ENCODE results near the gene HSPD1. TPM values are rescaled to one million over a fixed set of nuclear protein-coding genes. Genes with fewer than 3 reads are reported as not detected.

HSPD1 gene
- total and polyA plus RNA-seq, 2 of the 13 experiments (the other 11 are each of a cell fraction or from before 2014, with no cell fraction given): 685 to 2,610 TPM

DNA sequence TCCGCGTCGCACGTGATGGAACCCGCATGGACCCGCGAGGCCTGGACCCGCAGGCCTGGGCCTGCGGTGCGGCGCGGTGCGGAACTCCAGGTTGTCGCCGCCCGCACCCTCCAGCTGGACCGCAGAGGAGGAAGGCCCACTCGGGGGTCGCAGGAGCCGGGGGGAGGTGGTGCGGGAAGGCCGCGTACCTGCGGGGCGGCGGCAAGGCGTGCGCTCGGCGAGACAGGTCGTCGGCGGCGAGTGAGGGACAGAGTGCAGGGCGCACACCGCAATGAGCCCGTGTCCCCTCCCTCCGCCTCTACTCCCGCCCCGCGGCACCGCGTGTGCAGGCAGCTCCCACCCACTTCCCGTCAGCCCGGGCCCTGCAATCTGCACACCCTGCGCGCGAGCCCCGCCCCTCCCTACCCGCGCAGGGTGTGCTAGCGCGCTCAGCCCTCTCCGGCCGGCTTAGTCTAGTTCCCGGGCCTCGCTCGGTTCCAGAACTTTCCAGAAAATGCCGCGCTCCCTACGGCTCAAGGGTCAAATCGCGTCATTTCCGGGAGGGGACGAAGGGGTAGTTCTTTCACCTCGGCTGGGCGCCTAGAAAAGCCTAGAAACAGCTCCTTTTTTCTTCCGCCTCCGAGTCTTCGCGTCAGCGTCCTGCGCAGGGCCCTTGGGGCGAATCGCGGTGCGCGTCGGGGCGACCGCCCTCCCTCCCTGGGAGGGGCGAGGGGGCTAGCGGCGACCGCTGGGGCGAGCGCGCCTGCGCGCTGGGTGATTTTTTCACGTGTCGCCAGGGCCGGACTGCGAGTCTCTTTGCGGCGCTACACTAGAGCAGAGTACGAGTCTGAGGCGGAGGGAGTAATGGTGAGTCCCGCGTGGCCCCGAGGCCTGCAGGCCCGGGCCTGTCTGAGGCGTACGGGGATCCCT is at the start of gene HSPD1, which contains the start of gene HSPE1 (continued):
- TF ChIP-seq, protein P1, sequence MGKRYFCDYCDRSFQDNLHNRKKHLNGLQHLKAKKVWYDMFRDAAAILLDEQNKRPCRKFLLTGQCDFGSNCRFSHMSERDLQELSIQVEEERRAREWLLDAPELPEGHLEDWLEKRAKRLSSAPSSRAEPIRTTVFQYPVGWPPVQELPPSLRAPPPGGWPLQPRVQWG (CRISPR knock-in tag; IDR thresholded peaks at IDR 0.05; ENCODE audit: borderline replicate concordance, low read depth): 0 out of 2 replicates have a peak, but pooled peaks have one; percentile 55
- TF ChIP-seq ZNF839 (CRISPR knock-in tag; IDR thresholded peaks at IDR 0.05; ENCODE audit: borderline replicate concordance) (peak; percentile 86; the same call in 1 of the 2 replicates), ZNF546 (CRISPR knock-in tag; conservative IDR thresholded peaks at IDR 0.05) (peak; percentile 96), ZNF251 (CRISPR knock-in tag; IDR thresholded peaks at IDR 0.05) (no peak; the same call in 1 of the 2 replicates), GZF1 (CRISPR knock-in tag; IDR thresholded peaks at IDR 0.05) (no peak), SATB2 (CRISPR knock-in tag; IDR thresholded peaks at IDR 0.05) (no peak; the same call in none of the 2 replicates), ZNF33A (CRISPR knock-in tag; IDR thresholded peaks at IDR 0.05; ENCODE audit: borderline replicate concordance) (no peak; the same call in none of the 2 replicates), PHF8 (CRISPR knock-in tag; IDR thresholded peaks at IDR 0.05) (peak; percentile 98), U2AF1 (optimal IDR thresholded peaks at IDR 0.05; ENCODE audit: low read depth, low read length) (peak; percentile 68), AHR (CRISPR knock-in tag; IDR thresholded peaks at IDR 0.05) (peak; percentile 84; the same call in 1 of the 2 replicates), ELF3 (CRISPR knock-in tag; IDR thresholded peaks at IDR 0.05) (peak; percentile 95), SMARCC2 (IDR thresholded peaks at IDR 0.05) (no peak), ZNF879 (CRISPR knock-in tag; IDR thresholded peaks at IDR 0.05) (peak; percentile 66), KAT8 (CRISPR knock-in tag; IDR thresholded peaks at IDR 0.05) (peak; percentile 95), REXO4 (CRISPR knock-in tag; IDR thresholded peaks at IDR 0.05; ENCODE audit: borderline replicate concordance) (peak; percentile 91), GABPA (IDR thresholded peaks at IDR 0.05; ENCODE audit: low read depth, low read length) (peak; percentile 82), GABPA (CRISPR knock-in tag; IDR thresholded peaks at IDR 0.05; ENCODE audit: low read depth) (peak; percentile 94), NONO (IDR thresholded peaks at IDR 0.05) (no peak), NONO (CRISPR knock-in tag; conservative IDR thresholded peaks at IDR 0.05) (peak; percentile 98), CC2D1A (CRISPR knock-in tag; IDR thresholded peaks at IDR 0.05) (no peak), FOXA1 (IDR thresholded peaks at IDR 0.05) (no peak), FOXA1 (CRISPR knock-in tag; IDR thresholded peaks at IDR 0.05) (peak; percentile 46), RBM22 (optimal IDR thresholded peaks at IDR 0.05; ENCODE audit: low read length) (no peak), RFX5 (IDR thresholded peaks at IDR 0.05; ENCODE audit: low read depth, low read length) (peak; percentile 70; the same call in 1 of the 2 replicates), ZNF160 (CRISPR knock-in tag; IDR thresholded peaks at IDR 0.05) (peak; percentile 94; the same call in 1 of the 2 replicates), ZNF703 (CRISPR knock-in tag; IDR thresholded peaks at IDR 0.05; ENCODE audit: borderline replicate concordance) (peak; percentile 5), ZNF569 (CRISPR knock-in tag; IDR thresholded peaks at IDR 0.05; ENCODE audit: borderline replicate concordance) (peak; percentile 97), MIXL1 (CRISPR knock-in tag; IDR thresholded peaks at IDR 0.05) (peak; percentile 56; the same call in 1 of the 2 replicates), MED1 (CRISPR knock-in tag; IDR thresholded peaks at IDR 0.05) (peak; percentile 94), ZNF781 (CRISPR knock-in tag; IDR thresholded peaks at IDR 0.05; ENCODE audit: borderline replicate concordance, not compliant biosample characterization) (peak; percentile 99), ARNT2 (CRISPR knock-in tag; IDR thresholded peaks at IDR 0.05; ENCODE audit: low read depth) (peak; percentile 95)
- TF ChIP-seq, protein P2, sequence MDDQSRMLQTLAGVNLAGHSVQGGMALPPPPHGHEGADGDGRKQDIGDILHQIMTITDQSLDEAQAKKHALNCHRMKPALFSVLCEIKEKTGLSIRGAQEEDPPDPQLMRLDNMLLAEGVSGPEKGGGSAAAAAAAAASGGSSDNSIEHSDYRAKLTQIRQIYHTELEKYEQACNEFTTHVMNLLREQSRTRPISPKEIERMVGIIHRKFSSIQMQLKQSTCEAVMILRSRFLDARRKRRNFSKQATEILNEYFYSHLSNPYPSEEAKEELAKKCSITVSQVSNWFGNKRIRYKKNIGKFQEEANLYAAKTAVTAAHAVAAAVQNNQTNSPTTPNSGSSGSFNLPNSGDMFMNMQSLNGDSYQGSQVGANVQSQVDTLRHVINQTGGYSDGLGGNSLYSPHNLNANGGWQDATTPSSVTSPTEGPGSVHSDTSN (CRISPR knock-in tag; IDR thresholded peaks at IDR 0.05; ENCODE audit: borderline replicate concordance): no peak
